Measurements from ENCODE around the gene B4GALT6.

Gene B4GALT6

GRCh38 chr18:31646332-31647126 lies 37.9 kb downstream of the B4GALT6 start:
- TF ChIP-seq, protein P1, sequence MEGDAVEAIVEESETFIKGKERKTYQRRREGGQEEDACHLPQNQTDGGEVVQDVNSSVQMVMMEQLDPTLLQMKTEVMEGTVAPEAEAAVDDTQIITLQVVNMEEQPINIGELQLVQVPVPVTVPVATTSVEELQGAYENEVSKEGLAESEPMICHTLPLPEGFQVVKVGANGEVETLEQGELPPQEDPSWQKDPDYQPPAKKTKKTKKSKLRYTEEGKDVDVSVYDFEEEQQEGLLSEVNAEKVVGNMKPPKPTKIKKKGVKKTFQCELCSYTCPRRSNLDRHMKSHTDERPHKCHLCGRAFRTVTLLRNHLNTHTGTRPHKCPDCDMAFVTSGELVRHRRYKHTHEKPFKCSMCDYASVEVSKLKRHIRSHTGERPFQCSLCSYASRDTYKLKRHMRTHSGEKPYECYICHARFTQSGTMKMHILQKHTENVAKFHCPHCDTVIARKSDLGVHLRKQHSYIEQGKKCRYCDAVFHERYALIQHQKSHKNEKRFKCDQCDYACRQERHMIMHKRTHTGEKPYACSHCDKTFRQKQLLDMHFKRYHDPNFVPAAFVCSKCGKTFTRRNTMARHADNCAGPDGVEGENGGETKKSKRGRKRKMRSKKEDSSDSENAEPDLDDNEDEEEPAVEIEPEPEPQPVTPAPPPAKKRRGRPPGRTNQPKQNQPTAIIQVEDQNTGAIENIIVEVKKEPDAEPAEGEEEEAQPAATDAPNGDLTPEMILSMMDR (IDR thresholded peaks at IDR 0.05; ENCODE audit: low read depth, low read length), result no peak

GRCh38 chr18:31645411-31645810 lies 39.0 kb downstream of the B4GALT6 start:
- no peak for DNase-seq (ENCODE audit: extremely low read depth, low read depth)
- TF ChIP-seq, protein P1 (IDR thresholded peaks at IDR 0.05; ENCODE audit: low read depth, low read length), result no peak

More at GRCh38 chr18:31646332-31647126, 37.9 kb downstream of the B4GALT6 start:
- DNase-seq (ENCODE audit: extremely low read depth, low read depth), result no peak

DNA sequence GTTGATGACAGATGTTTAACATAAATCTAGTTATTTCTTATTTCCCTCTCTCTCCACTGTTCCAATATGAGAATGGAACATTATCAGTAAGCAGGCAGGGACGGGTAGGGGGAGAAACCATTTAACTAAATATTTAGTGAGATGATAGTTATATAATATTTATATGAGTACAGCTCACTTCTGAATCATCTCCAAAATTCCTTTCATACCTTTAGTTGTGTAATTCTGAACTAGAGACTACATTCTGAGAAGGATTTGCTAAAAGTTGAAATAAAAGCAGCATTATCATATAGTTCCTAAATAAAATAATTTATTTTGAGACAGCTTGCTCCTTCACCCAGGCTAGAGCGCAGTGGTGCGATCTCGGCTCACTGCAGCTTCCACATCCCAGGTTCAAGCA lies 41.4 kb downstream of the B4GALT6 start:
- TF ChIP-seq, protein P1 (IDR thresholded peaks at IDR 0.05; ENCODE audit: low read depth, low read length), result no peak
- no peak for DNase-seq (ENCODE audit: extremely low read depth, low read depth)

DNA sequence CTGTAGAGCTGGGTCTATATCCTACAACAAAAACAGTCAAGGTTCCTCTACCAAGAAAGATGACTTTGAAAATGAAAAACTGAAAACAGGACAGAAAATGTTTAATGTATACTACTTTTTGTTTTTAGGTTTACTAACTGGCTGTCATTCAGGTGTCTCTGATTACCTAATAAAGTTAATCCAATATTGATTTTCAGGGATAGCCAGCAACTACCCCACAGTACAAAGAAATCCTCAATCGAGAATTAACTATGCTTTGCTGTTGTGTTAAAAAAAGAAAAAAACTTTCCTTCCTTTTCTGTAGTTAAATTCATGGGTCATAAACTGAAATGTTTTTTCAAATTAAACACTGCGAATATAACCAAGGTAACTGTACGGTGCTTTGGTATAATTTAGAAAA lies 46.9 kb downstream of the B4GALT6 start:
- DNase-seq (ENCODE audit: extremely low read depth, low read depth), result no peak
- TF ChIP-seq, protein P1 (IDR thresholded peaks at IDR 0.05; ENCODE audit: low read depth, low read length), result no peak

GRCh38 chr18:31636387-31636786 lies 48.0 kb downstream of the B4GALT6 start:
- TF ChIP-seq, protein P1 (IDR thresholded peaks at IDR 0.05; ENCODE audit: low read depth, low read length), result no peak
- no peak for DNase-seq (ENCODE audit: extremely low read depth, low read depth)

DNA sequence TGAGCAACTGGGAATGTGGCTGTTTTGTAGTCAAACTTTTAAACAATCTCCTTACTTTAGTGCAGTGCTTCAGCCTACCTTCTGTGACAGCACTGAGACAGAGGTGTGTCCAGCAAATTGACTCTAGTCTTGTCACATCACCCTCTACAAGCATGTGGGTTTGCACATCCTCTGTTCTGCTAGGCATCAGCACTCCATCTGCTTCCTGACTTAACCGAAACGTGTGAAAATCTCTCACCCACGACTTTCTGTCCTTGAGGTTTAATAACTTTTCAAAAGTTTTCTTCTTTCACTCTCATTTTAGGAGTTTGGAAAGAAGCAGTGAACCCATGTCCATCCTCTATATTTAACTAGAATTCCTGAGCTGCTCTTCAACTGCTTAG lies 50.1 kb downstream of the B4GALT6 start:
- TF ChIP-seq, protein P1 (IDR thresholded peaks at IDR 0.05; ENCODE audit: low read depth, low read length), result no peak
- no peak for DNase-seq (ENCODE audit: extremely low read depth, low read depth)

- TF ChIP-seq, protein P1 (IDR thresholded peaks at IDR 0.05; ENCODE audit: low read depth, low read length), result no peak
- DNase-seq (ENCODE audit: extremely low read depth, low read depth), result no peak
Measured at GRCh38 chr18:31633392-31634330, 50.7 kb downstream of the B4GALT6 start.
